Thoracic aorta (tissue), 2 donors: ENCODE results near the gene SYNM. TPM values are rescaled to one million over a fixed set of nuclear protein-coding genes. Genes with fewer than 3 reads are reported as not detected.
A peak's percentile ranks its signal among the peaks of the same experiment; 100 is the strongest.

Experiments
- ATAC-seq: fragments of 150-250 bp; one replicate; pipeline ENCODE4 v1.8.0; 2017; ENCODE audit warnings: low read depth; ENCODE audit not compliant: insufficient number of reproducible peaks, low FRiP score
- DNase-seq: peaks from one replicate; pipeline ENCODE4 v3.0.0-alpha.2; 2020; ENCODE audit warnings: low spot score
- H3K27ac ChIP-seq, 2 donors: fragments of 200-600 bp; sonication (generic); 1 replicate in 1 of 2; 2 replicates in 1 of 2; pipeline ENCODE4 v1.5.1; 2016; ENCODE audit warnings: mild to moderate bottlenecking in 2 of 2, moderate library complexity in 2 of 2
- H3K27me3 ChIP-seq: fragments of 200-600 bp; sonication (generic); replicated peaks from 2 replicates; pipeline ENCODE4 v1.6.0; 2016; ENCODE audit warnings: mild to moderate bottlenecking; ENCODE audit not compliant: insufficient read depth
- H3K36me3 ChIP-seq: fragments of 200-600 bp; sonication (generic); one replicate; pipeline ENCODE4 v1.5.1; 2016
- H3K4me1 ChIP-seq, 2 donors: fragments of 200-600 bp; sonication (generic); 1 replicate in 1 of 2; 2 replicates in 1 of 2; pipeline versions ENCODE4 v1.5.1 to v1.6.0; 2016; ENCODE audit warnings: low read depth in 2 of 2, mild to moderate bottlenecking in 1 of 2; ENCODE audit not compliant: control insufficient read depth in 1 of 2
- H3K4me3 ChIP-seq: fragments of 200-600 bp; sonication (generic); 2 replicates; pipeline ENCODE4 v1.5.1; 2016; ENCODE audit warnings: mild to moderate bottlenecking
- H3K9me3 ChIP-seq: fragments of 200-600 bp; sonication (generic); 2 replicates; pipeline ENCODE4 v1.5.1; 2016
- CTCF ChIP-seq: fragments of 200-600 bp; sonication (generic); IDR thresholded peaks from one replicate; pipeline ENCODE4 v1.5.1; 2019; ENCODE audit warnings: antibody characterized with exemption
- total RNA-seq, 2 donors: library from RNA; depleted of rRNA; stranded (reverse); fragments of >200 nt; gene quantifications; one replicate each; pipeline versions ENCODE4 v1.1.0 to v1.2.3, GENCODE V29; 2016

The SYNM gene
- total RNA-seq, 2 donors from 2014 or later, result 60.9 to 102 TPM

- Histone ChIP-seq H3K27me3 (no peaks in the 10 kb centered on the region), H3K27ac (peak overlapping the region; percentile 93 to 96), H3K4me1 (peaks cover 17 to 43% of the 10 kb centered on the region in 2 donors), H3K36me3 (no peaks in the 10 kb centered on the region), H3K4me3 (no peak overlapping the region), H3K9me3 (no peaks in the 10 kb centered on the region)
- no peak for TF ChIP-seq CTCF
- ATAC-seq (no peak), DNase-seq (no peak)
Measured at GRCh38 chr15:99168601-99169580, 64.0 kb downstream of the SYNM start.

GRCh38 chr15:99169769-99170311 lies 65.0 kb downstream of the SYNM start:
- no peak for DNase-seq
- Histone ChIP-seq H3K27ac (peak overlapping the region; percentile 93 to 96), H3K9me3 (no peaks in the 10 kb centered on the region), H3K36me3 (no peaks in the 10 kb centered on the region), H3K27me3 (no peaks in the 10 kb centered on the region), H3K4me1 (peaks cover 17 to 53% of the 10 kb centered on the region in 2 donors), H3K4me3 (no peak overlapping the region)
- ATAC-seq, result peak; percentile 11
- no peak for TF ChIP-seq CTCF

GRCh38 chr15:99170476-99171065 lies 65.7 kb downstream of the SYNM start:
- Histone ChIP-seq H3K9me3 (no peaks in the 10 kb centered on the region), H3K36me3 (no peaks in the 10 kb centered on the region), H3K27me3 (no peaks in the 10 kb centered on the region), H3K4me3 (no peak overlapping the region), H3K4me1 (peaks cover 17 to 60% of the 10 kb centered on the region in 2 donors), H3K27ac (peak overlapping the region; percentile 93 to 96)
- no peak for TF ChIP-seq CTCF
- no peak for ATAC-seq
- no peak for DNase-seq

GRCh38 chr15:99172171-99172570 lies 67.3 kb downstream of the SYNM start:
- no peak for DNase-seq
- no peaks in the 10 kb centered on the region for H3K9me3 ChIP-seq
- H3K27me3 ChIP-seq, result no peaks in the 10 kb centered on the region
- H3K27ac ChIP-seq, result peak overlapping the region; percentile 6 to 57
- peaks cover 17 to 65% of the 10 kb centered on the region in 2 donors for H3K4me1 ChIP-seq
- H3K4me3 ChIP-seq, result no peak overlapping the region
- TF ChIP-seq CTCF, result no peak
- no peak for ATAC-seq
- no peaks in the 10 kb centered on the region for H3K36me3 ChIP-seq

- TF ChIP-seq CTCF, result no peak
- Histone ChIP-seq H3K36me3 (no peaks in the 10 kb centered on the region), H3K9me3 (no peaks in the 10 kb centered on the region), H3K27ac (peak overlapping the region; percentile 2 to 51), H3K4me3 (no peak overlapping the region), H3K4me1 (peaks cover 17 to 65% of the 10 kb centered on the region in 2 donors), H3K27me3 (no peaks in the 10 kb centered on the region)
- no peak for DNase-seq
- ATAC-seq, result no peak
Measured at GRCh38 chr15:99172989-99173388, 68.1 kb downstream of the SYNM start.
